T-cell (primary cell): ENCODE measurements around the gene CPN2. TPM values are rescaled to one million over a fixed set of nuclear protein-coding genes. Genes with fewer than 3 reads are reported as not detected.

Source experiments
- ATAC-seq, 4 experiments: fragments of 200-7000 bp in 3 of 4; fragments of 150-1000 bp in 1 of 4; cut with Tn5 transposase; replicated peaks in 1 of 4; 1 replicate in 3 of 4; 2 replicates in 1 of 4; pipeline ENCODE4 v1.10.0; 2021; ENCODE audit warnings: moderate library complexity in 3 of 4, mild to moderate bottlenecking in 2 of 4, moderate number of reproducible peaks in 1 of 4
- CTCF ChIA-PET, 2 donors: fragments of 300-600 bp; sonication (Branson Sonifier 250); formaldehyde crosslinking; loops; one replicate each; lab custom pipeline; 2022; ENCODE audit warnings: antibody characterized with exemption in 2 of 2; lab: Charles Lee
- POLR2A ChIA-PET, 2 donors: fragments of 300-600 bp; sonication (Branson Sonifier 250); formaldehyde crosslinking; loops; one replicate each; lab custom pipeline; 2022; ENCODE audit warnings: antibody characterized with exemption in 2 of 2; lab: Charles Lee
- DNase-seq, 35 experiments: peaks; one replicate each; pipeline versions ENCODE4 v3.0.0 to v3.0.0-alpha.2; 2013 to 2023
- H3K27ac ChIP-seq: one replicate; pipeline ENCODE4 v1.5.1; 2013; ENCODE audit warnings: low read length
- H3K27me3 ChIP-seq, 2 experiments: replicated peaks in 1 of 2; 1 replicate in 1 of 2; 2 replicates in 1 of 2; pipeline versions ENCODE4 v1.6.1 to v1.7.0; 2013; ENCODE audit warnings: low read length in 1 of 2, mixed read lengths in 1 of 2; ENCODE audit not compliant: control insufficient read depth in 2 of 2, insufficient read depth in 2 of 2; ENCODE audit errors: extremely low read depth in 1 of 2
- H3K36me3 ChIP-seq, 2 donors: 1 replicate in 1 of 2; 2 replicates in 1 of 2; pipeline versions ENCODE4 v1.6.1 to v1.7.0; 2013; ENCODE audit warnings: low read length in 1 of 2; ENCODE audit not compliant: control insufficient read depth in 2 of 2, insufficient read depth in 1 of 2; ENCODE audit errors: extremely low read depth in 1 of 2
- H3K4me1 ChIP-seq, 2 experiments: 1 replicate in 1 of 2; 2 replicates in 1 of 2; pipeline versions ENCODE4 v1.6.1 to v1.7.0; 2013; ENCODE audit warnings: low read length in 2 of 2, mixed read lengths in 1 of 2; ENCODE audit not compliant: insufficient read depth in 2 of 2, control insufficient read depth in 1 of 2; ENCODE audit errors: extremely low read depth in 1 of 2
- H3K4me3 ChIP-seq, 2 donors: 1 replicate in 1 of 2; 2 replicates in 1 of 2; pipeline versions ENCODE4 v1.5.1 to v1.7.0; 2013; ENCODE audit warnings: mild to moderate bottlenecking in 2 of 2, low read length in 1 of 2, moderate library complexity in 1 of 2; ENCODE audit not compliant: control insufficient read depth in 1 of 2; ENCODE audit errors: extremely low read depth in 1 of 2
- H3K9me3 ChIP-seq: 2 replicates; pipeline ENCODE4 v1.7.0; 2013
- H3K27ac Mint-ChIP-seq, 2 donors: one replicate each; pipeline ENCODE4 v1.8.0; 2020 to 2021; ENCODE audit warnings: mild to moderate bottlenecking in 2 of 2, mixed read lengths in 2 of 2
- H3K27me3 Mint-ChIP-seq, 2 donors: one replicate each; pipeline ENCODE4 v1.8.0; 2021 to 2022; ENCODE audit warnings: mixed read lengths in 2 of 2
- H3K36me3 Mint-ChIP-seq: one replicate; pipeline ENCODE4 v1.8.0; 2021; ENCODE audit warnings: mixed read lengths
- H3K4me1 Mint-ChIP-seq, 3 donors: one replicate each; pipeline ENCODE4 v1.8.0; 2020 to 2022; ENCODE audit warnings: mixed read lengths in 3 of 3, mild to moderate bottlenecking in 1 of 3
- H3K4me3 Mint-ChIP-seq, 3 donors: one replicate each; pipeline ENCODE4 v1.8.0; 2020 to 2022; ENCODE audit warnings: mild to moderate bottlenecking in 3 of 3, mixed read lengths in 3 of 3, moderate library complexity in 3 of 3
- H3K9me3 Mint-ChIP-seq, 3 donors: one replicate each; pipeline ENCODE4 v1.8.0; 2020 to 2022; ENCODE audit warnings: mixed read lengths in 3 of 3
- WGBS: methylation state at CpG from one replicate; pipeline ENCODE4 v1.1.5; 2013; ENCODE audit warnings: missing lambda C conversion rate; ENCODE audit not compliant: insufficient coverage; 5-methylcytosine and 5-hydroxymethylcytosine counted together
- total RNA-seq, 35 experiments: library from RNA in 6 of 35; stranded (reverse) in 6 of 35; fragments of 120-200 nt in 1 of 35; gene quantifications; one replicate each; pipeline versions ENCODE4 v1.2.1 to v1.2.4 and lab custom pipeline; 2013 to 2026

Gene CPN2
- total RNA-seq, 5 donors from 2014 or later (not counting 1 experiment from before 2014, with no cell fraction given) = 0.12 to 0.13 TPM; not detected in 3

GRCh38 chr3:194327218-194328052, 23.7 kb downstream of the CPN2 start:
- ATAC-seq (no peak), DNase-seq (no peak)
- Histone ChIP-seq H3K27ac (no peak overlapping the region), H3K4me3 (no peak overlapping the region), H3K36me3 (no peaks in the 10 kb centered on the region), H3K27me3 (peaks cover 0 to 42% of the 10 kb centered on the region in 2 experiments), H3K9me3 (no peaks in the 10 kb centered on the region), H3K4me1 (peaks cover 0 to 11% of the 10 kb centered on the region in 2 experiments)
- Mint-ChIP-seq H3K4me1 (peaks cover 3 to 7% (median 6%) of the 10 kb centered on the region in 3 donors), H3K4me3 (no peak overlapping the region), H3K36me3 (no peaks in the 10 kb centered on the region), H3K27ac (no peak overlapping the region), H3K27me3 (peaks cover 4 to 14% of the 10 kb centered on the region in 2 donors), H3K9me3 (no peaks in the 10 kb centered on the region)
- ChIA-PET CTCF (no interaction called here), POLR2A (no interaction called here)
- 89% methylated on average over 4 of the region's 5 CpGs for WGBS

DNA sequence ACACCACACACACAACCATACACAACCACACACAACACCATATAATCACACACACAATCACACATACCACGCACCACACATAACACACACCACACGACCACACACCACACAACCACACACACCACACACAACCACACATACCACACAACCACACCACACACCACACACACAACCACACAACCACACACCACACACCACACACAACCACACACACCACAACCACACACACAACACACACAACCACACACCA, 24.2 kb downstream of the CPN2 start:
- POLR2A ChIA-PET = no interaction called here
- DNase-seq = no peak
- Mint-ChIP-seq H3K27ac (no peak overlapping the region), H3K9me3 (no peaks in the 10 kb centered on the region), H3K4me1 (peaks cover 7 to 8% (median 8%) of the 10 kb centered on the region in 3 donors), H3K36me3 (no peaks in the 10 kb centered on the region), H3K27me3 (peaks cover 3 to 13% of the 10 kb centered on the region in 2 donors), H3K4me3 (no peak overlapping the region)
- Histone ChIP-seq H3K9me3 (no peaks in the 10 kb centered on the region), H3K36me3 (no peaks in the 10 kb centered on the region), H3K4me3 (no peak overlapping the region), H3K27me3 (peaks cover 0 to 37% of the 10 kb centered on the region in 2 experiments), H3K4me1 (peaks cover 0 to 11% of the 10 kb centered on the region in 2 experiments), H3K27ac (no peak overlapping the region)
- CTCF ChIA-PET = no interaction called here
- WGBS = 88% methylated on average over 2 of the region's 2 CpGs
- no peak for ATAC-seq

DNA sequence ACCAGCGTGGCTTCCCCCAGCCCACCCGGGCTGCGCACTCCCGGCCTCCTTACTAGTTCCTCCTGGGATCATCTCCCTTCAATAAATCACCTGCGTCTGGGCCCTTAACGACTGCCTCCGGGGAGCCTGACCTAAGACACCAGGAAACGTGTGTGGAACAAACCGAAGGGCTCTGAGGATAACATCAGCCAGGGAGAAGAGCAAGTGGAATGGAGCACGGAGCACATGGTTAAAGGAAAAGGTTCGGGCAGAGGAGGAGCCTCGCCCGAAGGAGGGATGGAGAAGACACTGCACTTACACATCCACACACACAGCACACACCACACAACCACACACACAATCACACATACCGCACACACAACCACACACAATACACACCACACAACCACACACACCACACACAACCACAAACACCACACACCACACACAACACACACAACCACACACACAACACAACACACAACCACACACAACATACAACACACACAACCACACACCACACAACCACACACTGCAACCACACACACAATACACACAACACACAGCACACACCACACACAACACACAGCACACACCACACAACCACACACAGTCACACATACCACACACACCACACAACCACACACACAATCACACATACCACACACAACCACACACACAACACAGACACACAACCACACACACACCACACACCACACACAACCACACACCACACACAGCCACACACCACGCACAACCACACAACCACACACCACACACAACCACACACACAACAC, 24.7 kb downstream of the CPN2 start:
- H3K27ac ChIP-seq = no peak overlapping the region
- Mint-ChIP-seq H3K27ac (no peak overlapping the region), H3K4me1 (peaks cover 7 to 9% (median 8%) of the 10 kb centered on the region in 3 donors), H3K27me3 (peaks cover 0 to 8% of the 10 kb centered on the region in 2 donors), H3K9me3 (no peaks in the 10 kb centered on the region), H3K4me3 (no peak overlapping the region), H3K36me3 (no peaks in the 10 kb centered on the region)
- H3K36me3 ChIP-seq = no peaks in the 10 kb centered on the region
- H3K9me3 ChIP-seq = no peaks in the 10 kb centered on the region
- CTCF ChIA-PET = interaction anchor here in 1 of 2 donors (1.1 kb wide), 1 partner anchor 11 kb away, joined by 3 read pairs; no protein-coding TSS in a partner anchor
- peaks cover 0 to 32% of the 10 kb centered on the region in 2 experiments for H3K27me3 ChIP-seq
- WGBS = 90% methylated on average over 10 of the region's 15 CpGs
- peaks cover 0 to 11% of the 10 kb centered on the region in 2 experiments for H3K4me1 ChIP-seq
- DNase-seq = no peak
- POLR2A ChIA-PET = no interaction called here
- H3K4me3 ChIP-seq = no peak overlapping the region
- ATAC-seq = no peak

- Histone ChIP-seq H3K9me3 (no peaks in the 10 kb centered on the region), H3K4me3 (no peak overlapping the region), H3K27ac (no peak overlapping the region), H3K36me3 (no peaks in the 10 kb centered on the region), H3K4me1 (peaks cover 0 to 11% of the 10 kb centered on the region in 2 experiments), H3K27me3 (peaks cover 0 to 28% of the 10 kb centered on the region in 2 experiments)
- no peak overlapping the region for H3K4me3 Mint-ChIP-seq
- ChIA-PET POLR2A (no interaction called here), CTCF (interaction anchor here in 1 of 2 donors (1.1 kb wide), 1 partner anchor 10 kb away, joined by 3 read pairs; no protein-coding TSS in a partner anchor)
- WGBS = 93% methylated on average over 14 of the region's 15 CpGs
- no peaks in the 10 kb centered on the region for H3K9me3 Mint-ChIP-seq
- H3K27ac Mint-ChIP-seq = no peak overlapping the region
- peaks cover 0 to 5% of the 10 kb centered on the region in 2 donors for H3K27me3 Mint-ChIP-seq
- DNase-seq = no peak
- ATAC-seq = no peak
- peaks cover 7 to 9% (median 8%) of the 10 kb centered on the region in 3 donors for H3K4me1 Mint-ChIP-seq
- H3K36me3 Mint-ChIP-seq = no peaks in the 10 kb centered on the region
Measured at GRCh38 chr3:194325424-194326153, 25.5 kb downstream of the CPN2 start.

DNA sequence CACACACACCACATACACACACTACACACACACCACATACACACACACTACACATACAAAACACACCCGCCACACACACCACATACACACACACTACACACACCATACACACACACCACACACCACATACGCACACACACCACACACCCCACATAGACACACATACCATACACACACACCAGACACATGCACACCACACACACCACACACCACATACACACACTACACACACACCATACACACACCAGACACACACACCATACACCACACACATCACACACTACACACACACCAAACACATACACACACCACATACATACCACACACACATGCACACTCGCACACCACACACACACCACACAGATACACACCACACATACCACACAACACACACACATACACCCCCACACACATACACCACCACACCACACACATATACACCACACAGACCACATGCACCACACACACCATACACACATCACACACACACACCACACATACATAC, 26.3 kb downstream of the CPN2 start:
- no peaks in the 10 kb centered on the region for H3K9me3 ChIP-seq
- DNase-seq (no peak), ATAC-seq (no peak)
- CTCF ChIA-PET = no interaction called here
- no peak overlapping the region for H3K27ac ChIP-seq
- peaks cover 0 to 24% of the 10 kb centered on the region in 2 experiments for H3K27me3 ChIP-seq
- Mint-ChIP-seq H3K36me3 (no peaks in the 10 kb centered on the region), H3K4me3 (no peak overlapping the region), H3K4me1 (peaks cover 7 to 9% (median 8%) of the 10 kb centered on the region in 3 donors), H3K27ac (no peak overlapping the region), H3K9me3 (no peaks in the 10 kb centered on the region), H3K27me3 (peaks cover 0 to 2% of the 10 kb centered on the region in 2 donors)
- H3K36me3 ChIP-seq = no peaks in the 10 kb centered on the region
- no peak overlapping the region for H3K4me3 ChIP-seq
- peaks cover 0 to 11% of the 10 kb centered on the region in 2 experiments for H3K4me1 ChIP-seq
- 98% methylated on average over 3 of the region's 3 CpGs for WGBS
- POLR2A ChIA-PET = interaction anchor here in 1 of 2 donors (0.6 kb wide), 1 partner anchor 153 kb away, joined by 3 read pairs; no protein-coding TSS in a partner anchor
